Bronchial epithelial cell (primary cell): ENCODE measurements around the gene COBL. TPM values are rescaled to one million over a fixed set of nuclear protein-coding genes. Genes with fewer than 3 reads are reported as not detected.

ENCODE experiments used
- DNase-seq: peaks from one replicate; pipeline ENCODE4 v3.0.0-alpha.2; 2010; ENCODE audit warnings: low read depth
- FAIRE-seq: peaks from 2 replicates; lab custom pipeline; 2011; peaks lifted over from hg19 to GRCh38; lab: Jason Lieb, UNC
- H3K27me3 ChIP-seq: 2 replicates; pipeline ENCODE4 v1.5.1; 2011; ENCODE audit warnings: low read length; ENCODE audit not compliant: control insufficient read depth, insufficient read depth
- H3K36me3 ChIP-seq: 2 replicates; pipeline ENCODE4 v1.5.1; 2011; ENCODE audit warnings: low read length; ENCODE audit not compliant: control insufficient read depth, insufficient read depth
- H3K4me3 ChIP-seq: 2 replicates; pipeline ENCODE4 v1.5.1; 2011; ENCODE audit warnings: mild to moderate bottlenecking, low read depth, low read length, control low read depth
- CTCF ChIP-seq: IDR thresholded peaks from 2 replicates; pipeline ENCODE4 v1.5.1; 2011; ENCODE audit warnings: mild to moderate bottlenecking, moderate library complexity, low read length, control low read depth, inconsistent platforms; ENCODE audit not compliant: insufficient read depth, severe bottlenecking
- total RNA-seq: library from RNA; depleted of rRNA; stranded (reverse); fragments of >200 nt; gene quantifications from 2 replicates; pipeline ENCODE4 v1.2.1, GENCODE V29; 2014

Gene COBL
- total RNA-seq, 1 donor from 2014 or later = 1.1 TPM

GRCh38 chr7:51312951-51313737, 3.5 kb downstream of the COBL start:
- Histone ChIP-seq H3K36me3 (no peaks in the 10 kb centered on the region), H3K27me3 (peaks cover 2% of the 10 kb centered on the region), H3K4me3 (no peak overlapping the region)
- DNase-seq (no peak), FAIRE-seq (no peak)
- no peak for TF ChIP-seq CTCF

GRCh38 chr7:51311166-51311565, 5.4 kb downstream of the COBL start:
- no peaks in the 10 kb centered on the region for H3K27me3 ChIP-seq
- DNase-seq (no peak), FAIRE-seq (no peak)
- TF ChIP-seq CTCF = no peak
- H3K4me3 ChIP-seq = no peak overlapping the region
- no peaks in the 10 kb centered on the region for H3K36me3 ChIP-seq

GRCh38 chr7:51310131-51310583, 6.5 kb downstream of the COBL start:
- H3K36me3 ChIP-seq = no peaks in the 10 kb centered on the region
- H3K27me3 ChIP-seq = no peaks in the 10 kb centered on the region
- FAIRE-seq (no peak), DNase-seq (no peak)
- no peak for TF ChIP-seq CTCF
- H3K4me3 ChIP-seq = no peak overlapping the region

- Histone ChIP-seq H3K27me3 (no peaks in the 10 kb centered on the region), H3K4me3 (no peak overlapping the region), H3K36me3 (no peaks in the 10 kb centered on the region)
- TF ChIP-seq CTCF = no peak
- peak; percentile 32 for FAIRE-seq
- no peak for DNase-seq
Observed at GRCh38 chr7:51309361-51310130, 7.1 kb downstream of the COBL start.

GRCh38 chr7:51308696-51309095, 7.9 kb downstream of the COBL start:
- FAIRE-seq (no peak), DNase-seq (no peak)
- no peak overlapping the region for H3K4me3 ChIP-seq
- H3K36me3 ChIP-seq = no peaks in the 10 kb centered on the region
- no peaks in the 10 kb centered on the region for H3K27me3 ChIP-seq
- no peak for TF ChIP-seq CTCF
